Muscle layer of duodenum (tissue), 2 donors: Measurements from ENCODE around the gene GSC2.

ENCODE experiments used
- H3K27ac ChIP-seq: one replicate; pipeline ENCODE4 v1.7.0; 2013; ENCODE audit warnings: mild to moderate bottlenecking, low read length
- H3K27me3 ChIP-seq: one replicate; pipeline ENCODE4 v1.7.0; 2013; ENCODE audit warnings: low read depth, mild to moderate bottlenecking, control low read depth, low read length
- H3K36me3 ChIP-seq, 2 donors: one replicate each; pipeline ENCODE4 v1.7.0; 2013; ENCODE audit warnings: low read length in 2 of 2, control low read depth in 1 of 2, mild to moderate bottlenecking in 1 of 2; ENCODE audit not compliant: insufficient read depth in 2 of 2, control insufficient read depth in 1 of 2
- H3K4me1 ChIP-seq, 2 donors: one replicate each; pipeline ENCODE4 v1.7.0; 2013; ENCODE audit warnings: low read length in 2 of 2, mild to moderate bottlenecking in 2 of 2, control low read depth in 1 of 2, moderate library complexity in 1 of 2; ENCODE audit not compliant: insufficient read depth in 2 of 2, control insufficient read depth in 1 of 2
- H3K4me3 ChIP-seq, 2 donors: one replicate each; pipeline ENCODE4 v1.7.0; 2013; ENCODE audit warnings: low read length in 2 of 2, low read depth in 1 of 2, mild to moderate bottlenecking in 1 of 2
- H3K9me3 ChIP-seq, 2 donors: one replicate each; pipeline ENCODE4 v1.7.0; 2013; ENCODE audit warnings: low read length in 2 of 2, control low read depth in 1 of 2, mild to moderate bottlenecking in 1 of 2; ENCODE audit not compliant: control insufficient read depth in 1 of 2
- donor health status: healthy.

Gene GSC2

DNA sequence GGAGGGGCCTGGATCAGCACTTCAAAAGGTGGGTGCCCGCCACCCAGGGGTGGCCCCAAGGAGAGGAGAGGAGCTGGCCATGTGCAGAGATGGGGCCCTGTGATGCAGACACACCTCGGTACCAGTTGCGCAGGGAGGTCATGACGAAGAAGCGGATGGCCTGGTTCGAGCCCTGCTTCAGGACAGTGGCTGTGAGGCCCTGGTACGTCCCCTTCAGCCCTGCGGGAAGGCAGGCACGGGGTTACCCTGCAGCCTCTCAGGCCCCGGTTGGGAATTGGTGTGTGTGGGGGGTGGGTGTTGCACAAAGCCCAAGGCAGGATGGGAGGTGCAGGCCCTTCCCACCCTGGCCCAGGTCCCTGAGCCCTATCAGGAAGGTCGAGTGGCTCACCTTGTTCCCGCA lies 26.6 kb upstream of the GSC2 start:
- H3K27ac ChIP-seq, result no peak overlapping the region
- no peak overlapping the region for H3K4me3 ChIP-seq
- peaks cover 9 to 59% of the 10 kb centered on the region in 2 donors for H3K4me1 ChIP-seq
- no peaks in the 10 kb centered on the region for H3K36me3 ChIP-seq
- no peaks in the 10 kb centered on the region for H3K9me3 ChIP-seq
- H3K27me3 ChIP-seq, result no peaks in the 10 kb centered on the region

DNA sequence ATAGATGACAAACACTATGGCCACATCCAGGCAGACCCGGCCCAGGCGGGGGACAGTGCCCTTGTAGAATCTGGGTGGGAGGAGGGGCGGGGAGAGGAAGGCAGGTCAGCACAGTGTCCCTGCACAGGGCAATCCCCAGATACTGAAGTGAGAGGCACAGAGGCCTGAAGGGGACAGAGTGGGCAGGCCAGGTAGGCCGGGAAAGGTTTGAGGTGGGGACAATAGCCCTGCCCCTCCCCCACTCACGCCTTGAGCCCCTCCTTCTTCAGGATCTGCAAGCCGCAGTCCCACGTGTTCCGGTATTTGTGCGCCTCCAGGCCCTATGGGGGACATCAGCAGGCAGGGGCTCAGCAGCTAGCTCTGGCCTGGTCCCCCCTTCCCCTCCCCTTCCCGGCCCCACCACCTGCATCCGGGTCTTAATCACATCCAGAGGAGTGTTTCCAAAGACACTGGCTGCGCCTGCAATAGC lies 26.1 kb upstream of the GSC2 start:
- H3K27me3 ChIP-seq, result no peaks in the 10 kb centered on the region
- H3K4me1 ChIP-seq, result peaks cover 9 to 59% of the 10 kb centered on the region in 2 donors
- H3K27ac ChIP-seq, result no peak overlapping the region

DNA sequence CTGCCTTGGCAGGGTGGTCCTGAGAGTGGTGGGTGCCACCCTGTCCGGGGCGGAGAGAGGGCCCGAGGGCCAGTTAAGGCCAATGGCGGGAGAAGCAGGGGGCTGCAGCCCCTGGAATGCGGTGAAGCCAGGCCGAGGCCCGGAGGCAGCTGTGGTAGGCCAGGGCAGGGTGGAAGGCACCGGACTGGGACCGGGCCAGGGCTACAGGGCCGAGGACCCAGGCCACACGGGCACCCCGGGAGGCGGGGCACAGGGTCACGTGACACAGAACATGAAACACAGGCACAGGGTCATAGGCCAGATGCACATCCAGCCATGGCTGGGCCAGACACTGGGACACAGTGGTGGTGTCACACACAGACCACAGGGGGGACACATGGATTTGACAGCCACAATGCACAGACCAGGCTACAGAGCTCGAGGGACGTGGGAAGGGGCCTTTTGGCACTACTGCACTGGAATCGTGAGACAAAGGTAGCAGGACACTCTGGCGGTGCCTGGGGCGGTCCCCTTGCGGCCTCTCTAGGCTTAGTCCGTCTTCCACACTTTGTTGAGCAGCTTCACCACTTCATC lies 25.6 kb upstream of the GSC2 start:
- H3K9me3 ChIP-seq, result no peaks in the 10 kb centered on the region
- no peaks in the 10 kb centered on the region for H3K27me3 ChIP-seq
- no peak overlapping the region for H3K27ac ChIP-seq
- H3K36me3 ChIP-seq, result no peaks in the 10 kb centered on the region
- no peak overlapping the region for H3K4me3 ChIP-seq
- H3K4me1 ChIP-seq, result peaks cover 9 to 63% of the 10 kb centered on the region in 2 donors

More for the DNA sequence above, 26.1 kb upstream of the GSC2 start:
- H3K4me3 ChIP-seq, result no peak overlapping the region
- no peaks in the 10 kb centered on the region for H3K36me3 ChIP-seq
- H3K9me3 ChIP-seq, result no peaks in the 10 kb centered on the region

DNA sequence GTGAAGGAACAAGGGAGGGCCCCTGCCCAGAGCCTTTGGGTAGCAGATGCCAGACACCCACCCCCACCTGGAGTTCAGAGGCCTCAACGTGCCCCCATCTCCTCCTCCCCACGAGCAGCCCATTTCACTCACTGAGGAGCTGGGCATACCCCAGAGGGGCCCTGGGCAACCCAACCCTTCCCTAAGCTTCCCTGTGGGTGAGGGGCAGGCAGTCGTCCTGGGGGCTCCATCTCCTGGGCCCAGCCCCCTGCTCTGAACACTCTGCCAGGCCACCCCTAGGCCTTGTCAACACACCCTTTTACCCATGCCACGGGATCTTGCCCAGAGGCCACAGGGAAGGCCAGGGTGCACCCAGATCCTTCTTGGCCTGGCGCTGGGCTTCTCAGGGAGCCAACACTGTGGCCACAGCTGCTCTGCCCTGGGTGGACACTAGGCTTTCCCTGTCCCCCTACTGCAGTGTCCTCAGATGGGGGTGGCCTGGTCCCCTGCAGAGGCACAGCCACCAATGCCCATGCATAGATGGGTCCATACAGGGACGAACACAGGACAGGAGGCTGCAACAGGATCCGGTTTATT lies 25.0 kb upstream of the GSC2 start:
- Histone ChIP-seq H3K4me1 (peaks cover 13 to 67% of the 10 kb centered on the region in 2 donors), H3K27ac (no peak overlapping the region), H3K36me3 (no peaks in the 10 kb centered on the region), H3K9me3 (no peaks in the 10 kb centered on the region), H3K27me3 (no peaks in the 10 kb centered on the region), H3K4me3 (no peak overlapping the region)

DNA sequence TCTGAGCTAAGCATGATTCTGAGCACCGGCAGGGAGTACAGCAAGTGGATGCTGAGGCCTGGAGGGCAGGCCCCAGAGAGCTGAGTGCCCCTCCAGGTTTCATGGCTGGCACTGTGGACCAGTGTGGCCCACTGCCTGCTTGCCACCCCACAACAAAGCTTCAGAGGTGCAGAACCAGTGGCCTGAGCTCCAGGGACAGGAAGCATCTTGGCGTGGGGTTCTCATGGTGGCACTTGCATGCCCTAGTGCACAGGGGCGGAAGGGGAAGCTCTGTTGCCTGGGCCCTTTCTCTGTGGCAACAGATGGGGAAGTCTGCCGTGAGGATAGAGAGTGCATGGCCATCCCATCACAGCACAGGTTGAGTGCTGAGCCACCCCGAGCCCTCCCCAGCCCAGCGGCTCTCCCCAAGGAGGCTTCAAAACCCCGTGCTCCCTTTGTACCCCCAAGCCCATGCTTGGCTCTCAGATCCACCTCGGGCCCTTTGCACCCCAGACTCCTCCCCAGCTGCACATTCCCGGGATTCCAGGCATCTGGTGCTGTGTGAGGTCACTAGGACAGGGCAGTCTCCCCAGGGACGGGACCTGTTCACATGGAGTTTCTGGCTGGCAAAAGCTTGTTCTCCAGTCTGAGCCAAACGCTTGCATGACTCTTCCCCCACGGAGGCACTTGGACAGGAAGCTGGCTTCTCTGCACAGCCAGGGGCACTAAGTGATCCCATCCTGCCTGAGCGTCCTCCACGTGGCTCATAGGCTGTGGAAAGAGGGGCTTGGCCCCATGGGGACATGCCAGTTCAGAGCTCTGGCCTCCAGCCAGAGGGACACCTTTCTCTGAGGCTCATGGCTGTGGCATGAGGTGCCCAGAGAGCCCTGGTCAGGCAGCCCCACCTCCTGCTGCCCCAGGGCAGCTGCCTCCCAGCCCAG lies 24.3 kb upstream of the GSC2 start:
- H3K4me1 ChIP-seq, result peaks cover 10 to 62% of the 10 kb centered on the region in 2 donors
- no peaks in the 10 kb centered on the region for H3K36me3 ChIP-seq
- no peak overlapping the region for H3K4me3 ChIP-seq

DNA sequence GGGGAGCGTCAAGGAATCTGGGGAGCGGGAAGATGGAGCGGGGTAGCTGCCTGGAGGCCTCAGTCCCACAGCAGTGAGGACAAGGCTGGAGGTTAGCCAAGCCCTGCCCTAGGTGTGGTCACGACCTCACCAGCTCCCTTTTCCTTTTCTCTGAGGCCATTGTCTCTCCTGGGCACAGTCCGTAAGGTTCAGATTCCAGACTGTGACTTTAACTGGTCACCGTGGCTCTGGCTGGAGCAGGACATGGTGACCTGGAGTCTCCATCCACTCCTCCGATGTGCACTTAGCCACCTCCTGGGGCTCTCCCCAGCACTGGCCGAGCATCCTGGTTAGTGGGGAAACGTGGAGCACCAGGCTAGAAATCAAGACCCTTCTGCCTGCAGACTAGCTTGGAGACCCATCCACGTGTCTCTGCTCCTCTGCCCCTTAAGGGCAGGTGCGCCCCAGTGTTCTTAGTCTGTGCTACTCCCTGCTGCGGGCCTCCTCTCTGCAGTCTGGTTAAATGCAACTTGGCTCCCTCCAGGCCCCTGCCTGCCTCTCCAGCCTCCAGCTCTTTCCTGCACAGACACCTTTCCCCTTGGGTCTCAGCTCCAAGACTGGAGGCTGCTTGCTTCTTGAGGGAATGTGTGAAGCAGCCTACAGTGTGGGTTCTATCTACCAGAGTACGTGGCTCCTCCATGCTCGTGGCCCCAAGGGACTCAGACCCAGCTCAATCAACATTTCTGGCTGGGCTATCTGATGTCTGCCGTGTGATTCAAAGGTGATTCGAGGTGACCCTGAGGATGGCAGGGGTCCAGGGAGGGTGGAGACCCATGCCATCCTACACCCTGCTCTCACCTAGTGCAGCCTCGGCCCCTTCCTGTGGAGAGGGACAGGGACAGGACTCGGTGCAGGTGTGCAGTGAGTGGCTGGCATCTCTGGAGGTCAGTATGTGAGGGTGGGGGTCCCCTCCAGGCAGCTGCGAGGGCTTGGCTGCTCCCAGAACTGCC lies 23.2 kb upstream of the GSC2 start:
- peaks cover 10 to 58% of the 10 kb centered on the region in 2 donors for H3K4me1 ChIP-seq
- H3K4me3 ChIP-seq, result peak overlapping the region in 1 of 2 donors; percentile 63
- H3K27ac ChIP-seq, result no peak overlapping the region

More for the DNA sequence above, 24.3 kb upstream of the GSC2 start:
- Histone ChIP-seq H3K9me3 (no peaks in the 10 kb centered on the region), H3K27me3 (peaks cover 4% of the 10 kb centered on the region), H3K27ac (no peak overlapping the region)

DNA sequence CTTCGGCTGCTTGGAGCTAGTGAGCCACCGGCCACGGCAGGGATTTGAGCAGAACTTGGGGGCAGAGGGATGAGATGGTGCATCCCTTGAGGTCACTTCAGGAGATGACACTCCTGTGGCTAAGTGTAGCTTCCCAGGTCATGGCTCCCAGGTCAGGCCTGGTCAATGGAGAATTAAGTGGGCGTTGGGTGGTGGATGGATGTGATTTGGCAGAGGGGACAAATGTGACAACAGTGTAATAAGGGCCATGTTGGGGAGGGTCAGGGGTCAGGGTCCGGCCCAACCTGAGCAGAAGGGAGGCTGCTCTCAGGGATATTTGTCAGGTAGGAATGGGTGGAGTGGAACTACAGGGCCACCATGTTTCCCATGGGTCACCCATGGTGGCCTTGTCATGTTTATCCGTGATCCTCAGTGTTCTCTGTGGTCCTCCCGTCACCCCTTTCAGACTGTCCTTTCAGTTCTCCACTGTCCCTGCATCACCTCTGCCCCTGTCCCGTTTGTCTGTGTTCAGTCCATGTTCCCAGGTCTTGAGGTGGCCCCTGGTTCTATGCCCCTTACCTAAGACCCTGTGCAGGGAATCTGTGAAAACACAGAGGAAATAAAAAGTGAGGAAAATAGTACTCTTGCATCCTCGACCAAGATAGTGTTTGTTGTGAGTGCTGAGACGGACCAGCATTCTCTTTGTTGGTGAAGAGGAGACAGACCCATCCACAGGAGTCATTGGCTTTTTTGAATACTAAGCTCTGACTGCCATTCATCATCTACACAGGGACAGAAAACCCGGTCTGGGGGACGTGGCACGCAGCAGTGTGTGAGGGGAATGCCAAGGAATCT lies 22.3 kb upstream of the GSC2 start:
- peak overlapping the region; percentile 78 for H3K27ac ChIP-seq
- no peaks in the 10 kb centered on the region for H3K9me3 ChIP-seq
- peak overlapping the region; percentile 63 to 76 for H3K4me3 ChIP-seq
- H3K27me3 ChIP-seq, result peaks cover 24% of the 10 kb centered on the region
- H3K4me1 ChIP-seq, result peaks cover 10 to 54% of the 10 kb centered on the region in 2 donors
- H3K36me3 ChIP-seq, result no peaks in the 10 kb centered on the region

More for the DNA sequence above, 23.2 kb upstream of the GSC2 start:
- no peaks in the 10 kb centered on the region for H3K36me3 ChIP-seq
- no peaks in the 10 kb centered on the region for H3K9me3 ChIP-seq
- H3K27me3 ChIP-seq, result peaks cover 15% of the 10 kb centered on the region

DNA sequence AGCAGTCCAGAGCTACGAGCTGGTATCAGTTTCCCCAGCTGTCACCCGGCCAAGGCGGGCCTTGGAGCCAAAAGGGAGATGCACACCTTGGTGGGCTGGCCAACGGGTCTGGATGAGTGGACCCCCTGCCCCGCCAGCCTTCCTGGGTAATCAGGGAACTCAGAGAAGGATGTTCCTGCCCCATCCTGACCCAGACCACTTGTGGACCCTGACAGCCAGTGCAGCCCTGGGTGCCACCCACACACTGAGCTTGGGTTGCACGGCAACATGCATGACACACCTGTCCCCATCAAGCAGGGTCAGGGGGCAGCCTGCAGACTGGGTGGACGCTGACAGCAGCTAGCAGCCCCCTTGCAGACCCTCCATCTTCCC lies 19.8 kb upstream of the GSC2 start:
- no peaks in the 10 kb centered on the region for H3K9me3 ChIP-seq
- peak overlapping the region in 1 of 2 donors; percentile 22 for H3K4me3 ChIP-seq
- peaks cover 10 to 38% of the 10 kb centered on the region in 2 donors for H3K4me1 ChIP-seq
- H3K27me3 ChIP-seq, result peaks cover 28% of the 10 kb centered on the region
- H3K27ac ChIP-seq, result no peak overlapping the region
- H3K36me3 ChIP-seq, result no peaks in the 10 kb centered on the region

DNA sequence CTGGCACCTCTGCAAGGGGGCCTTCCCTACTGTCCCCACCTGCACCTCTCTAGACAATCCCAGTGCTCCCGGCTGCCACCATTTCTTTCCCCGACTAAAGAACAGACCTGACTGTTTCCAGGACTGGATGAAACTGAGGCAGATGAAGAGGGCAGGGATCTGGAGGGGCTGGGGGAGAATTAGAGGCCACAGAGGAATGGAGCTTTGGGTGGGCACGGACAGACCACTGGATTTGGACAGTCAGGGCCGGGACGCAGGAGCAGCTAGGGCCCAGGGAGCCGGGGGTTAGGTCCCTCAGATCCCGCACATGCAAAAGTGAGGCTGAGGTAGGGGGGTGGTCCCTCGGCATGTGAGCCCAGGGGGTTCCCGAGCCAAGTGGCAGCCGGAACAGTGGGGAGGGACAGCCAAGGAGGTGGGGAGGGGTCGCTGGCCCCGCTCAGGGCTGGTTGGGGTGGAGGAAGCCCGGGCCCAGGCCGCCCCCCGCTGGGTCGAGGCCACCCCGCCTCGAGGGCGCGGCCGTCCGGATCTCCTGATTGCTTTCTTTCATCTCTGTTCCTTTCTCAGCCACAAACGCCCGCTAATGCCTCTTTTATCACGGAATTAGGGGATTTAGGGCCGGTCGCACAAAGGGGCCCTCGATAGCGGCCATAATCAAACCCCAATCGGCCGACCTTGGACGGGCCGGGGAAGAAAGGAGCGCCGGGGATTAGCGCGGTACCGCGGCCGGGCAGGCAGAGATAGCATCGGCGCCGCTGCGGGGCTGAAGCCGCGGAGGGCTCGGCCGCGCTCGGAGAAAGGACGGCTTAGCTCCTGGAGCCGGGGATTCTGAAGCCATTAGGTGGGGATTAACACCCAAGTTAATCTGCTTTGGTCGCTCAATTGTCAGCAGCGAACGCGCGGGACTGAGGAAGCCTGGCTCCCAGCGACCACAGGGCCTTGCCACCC lies 19.2 kb upstream of the GSC2 start:
- H3K27ac ChIP-seq, result no peak overlapping the region
- peaks cover 10 to 32% of the 10 kb centered on the region in 2 donors for H3K4me1 ChIP-seq
- peak overlapping the region in 1 of 2 donors; percentile 22 for H3K4me3 ChIP-seq
- no peaks in the 10 kb centered on the region for H3K9me3 ChIP-seq
- H3K27me3 ChIP-seq, result peaks cover 28% of the 10 kb centered on the region
- no peaks in the 10 kb centered on the region for H3K36me3 ChIP-seq
